Rectal smooth muscle tissue (tissue), 1 donor: ENCODE measurements around the gene EIF2S3B.
"Not testable (repeated sequence)": the region's sequence is repeated elsewhere in the genome, so short reads cannot be mapped to it uniquely, and the experiment has no call there.

Experiments
- H3K27ac ChIP-seq: one replicate; pipeline ENCODE4 v1.7.0; 2013; ENCODE audit warnings: low read depth, low read length, inconsistent platforms
- H3K27me3 ChIP-seq: one replicate; pipeline ENCODE4 v1.7.0; 2013; ENCODE audit warnings: low read length; ENCODE audit not compliant: control insufficient read depth, insufficient read depth
- H3K36me3 ChIP-seq: one replicate; pipeline ENCODE4 v1.7.0; 2013; ENCODE audit warnings: low read length; ENCODE audit not compliant: control insufficient read depth, insufficient read depth
- H3K4me1 ChIP-seq: one replicate; pipeline ENCODE4 v1.7.0; 2013; ENCODE audit warnings: low read length; ENCODE audit not compliant: control insufficient read depth, insufficient read depth
- H3K4me3 ChIP-seq: one replicate; pipeline ENCODE4 v1.7.0; 2013; ENCODE audit warnings: low read length
- H3K9ac ChIP-seq: one replicate; pipeline ENCODE4 v1.7.0; 2013; ENCODE audit warnings: low read length

Gene EIF2S3B

DNA sequence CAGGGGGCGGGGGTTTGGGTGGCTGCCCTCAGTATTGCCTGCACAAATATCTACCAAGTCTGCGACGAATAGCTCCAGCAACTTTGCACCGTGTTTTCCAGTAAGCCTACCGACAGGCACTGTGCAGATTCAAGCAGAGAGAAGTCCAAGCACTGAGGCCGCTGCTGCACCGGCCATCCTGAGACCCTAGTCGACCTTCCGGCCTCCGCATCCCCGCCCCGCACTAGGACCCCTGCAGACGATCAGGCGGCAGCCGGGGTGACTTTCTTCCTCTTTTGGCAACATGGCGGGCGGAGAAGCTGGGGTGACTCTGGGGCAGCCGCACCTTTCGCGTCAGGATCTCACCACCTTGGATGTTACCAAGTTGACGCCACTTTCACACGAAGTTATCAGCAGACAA lies at the start of gene EIF2S3B:
Gene EIF2S3B, plus strand, starts transcription at position 271 of the 400 bp plus-strand sequence. Its CDS starts 13 bp downstream, at position 284.
- Histone ChIP-seq H3K9ac (no peak within 1 kb of the TSS), H3K27me3 (no peaks in the 10 kb centered on the region), H3K36me3 (no peaks in the 10 kb centered on the region), H3K4me1 (no peaks in the 10 kb centered on the region), H3K27ac (no peak within 1 kb of the TSS), H3K4me3 (no peak within 1 kb of the TSS)

DNA sequence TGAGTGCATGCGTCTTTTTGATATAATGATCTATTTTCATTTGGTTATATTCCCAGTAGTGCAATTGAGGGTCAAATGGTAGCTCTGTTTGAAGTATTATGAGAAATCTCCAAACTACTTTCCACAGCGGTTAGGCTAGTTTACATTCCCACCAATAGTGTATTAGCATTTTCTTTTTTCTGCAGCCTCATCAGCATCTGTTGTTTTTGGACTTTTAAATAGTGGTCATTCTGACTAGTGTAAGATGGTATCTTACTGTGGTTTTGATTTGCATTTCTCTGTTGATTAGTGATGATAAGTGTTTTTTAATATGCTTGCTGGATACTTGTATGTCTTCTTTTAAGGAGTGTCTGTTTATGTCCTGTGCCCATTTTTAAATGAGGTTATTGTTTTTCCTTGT lies 48.8 kb upstream of the EIF2S3B start:
- Histone ChIP-seq H3K27me3 (no peaks in the 10 kb centered on the region), H3K4me1 (no peaks in the 10 kb centered on the region), H3K27ac (no peak overlapping the region), H3K36me3 (no peaks in the 10 kb centered on the region), H3K4me3 (no peak overlapping the region), H3K9ac (no peak overlapping the region)

- H3K4me3 ChIP-seq, result no peak overlapping the region
- no peak overlapping the region for H3K27ac ChIP-seq
- no peaks in the 10 kb centered on the region for H3K36me3 ChIP-seq
- H3K27me3 ChIP-seq, result no peaks in the 10 kb centered on the region
- H3K4me1 ChIP-seq, result no peaks in the 10 kb centered on the region
- no peak overlapping the region for H3K9ac ChIP-seq
These were observed 47.9 kb upstream of the EIF2S3B start for GRCh38 chr12:10457760-10458159.

DNA sequence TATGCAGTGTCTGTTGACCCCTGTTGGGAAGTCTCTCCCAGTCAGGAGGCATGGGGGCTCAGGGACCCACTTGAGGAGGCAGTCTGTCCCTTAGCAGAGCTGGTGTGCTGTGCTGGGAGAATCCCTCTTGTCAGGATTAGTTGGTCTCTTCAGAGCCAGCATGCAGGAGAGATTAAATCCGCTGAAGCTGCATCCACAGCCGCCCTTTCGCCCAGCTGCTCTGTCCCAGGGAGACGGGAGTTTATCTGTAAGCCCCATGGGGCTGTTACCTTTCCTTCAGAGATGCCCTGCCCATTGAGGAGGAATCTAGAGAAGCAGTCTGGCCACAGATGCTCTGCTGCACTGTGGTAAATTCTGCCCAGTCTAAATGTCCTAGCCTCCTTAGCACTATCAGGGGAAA lies 39.4 kb upstream of the EIF2S3B start:
- Histone ChIP-seq H3K27ac (no peak overlapping the region), H3K36me3 (no peaks in the 10 kb centered on the region), H3K4me1 (no peaks in the 10 kb centered on the region), H3K27me3 (no peaks in the 10 kb centered on the region), H3K4me3 (no peak overlapping the region), H3K9ac (no peak overlapping the region)

- no peak overlapping the region for H3K4me3 ChIP-seq
- H3K4me1 ChIP-seq, result no peaks in the 10 kb centered on the region
- H3K27me3 ChIP-seq, result no peaks in the 10 kb centered on the region
- no peaks in the 10 kb centered on the region for H3K36me3 ChIP-seq
- H3K27ac ChIP-seq, result no peak overlapping the region
- no peak overlapping the region for H3K9ac ChIP-seq
These were observed 36.0 kb upstream of the EIF2S3B start for GRCh38 chr12:10469701-10470100.

DNA sequence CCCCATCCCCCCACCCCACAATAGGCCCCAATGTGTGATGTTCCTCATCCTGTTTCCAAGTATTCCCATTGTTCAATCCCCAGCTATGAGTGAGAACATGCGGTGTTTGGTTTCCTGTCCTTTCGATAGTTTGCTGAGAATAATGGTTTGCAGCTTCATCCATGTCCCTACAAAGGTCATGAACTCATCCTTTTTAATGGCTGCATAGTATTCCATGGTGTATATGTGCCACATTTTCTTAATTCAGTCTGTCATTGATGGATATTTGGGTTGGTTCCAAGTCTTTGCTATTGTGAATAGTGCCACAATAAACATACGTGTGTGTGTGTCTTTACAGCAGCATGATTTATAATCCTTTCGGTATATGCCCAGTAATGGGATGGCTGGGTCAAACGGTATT lies 32.9 kb upstream of the EIF2S3B start:
- not testable (repeated sequence) for H3K9ac ChIP-seq, H3K36me3 ChIP-seq, H3K27ac ChIP-seq, H3K4me1 ChIP-seq, H3K27me3 ChIP-seq, H3K4me3 ChIP-seq

- not testable (repeated sequence) for H3K4me1 ChIP-seq, H3K9ac ChIP-seq, H3K4me3 ChIP-seq, H3K36me3 ChIP-seq, H3K27ac ChIP-seq, H3K27me3 ChIP-seq
These were observed 23.8 kb upstream of the EIF2S3B start for GRCh38 chr12:10481901-10482300.

- not testable (repeated sequence) for H3K27ac ChIP-seq
These were observed 18.4 kb upstream of the EIF2S3B start for GRCh38 chr12:10487328-10487727.

GRCh38 chr12:10491766-10492165 lies 13.9 kb upstream of the EIF2S3B start:
- Histone ChIP-seq H3K27ac (no peak overlapping the region), H3K4me1 (no peaks in the 10 kb centered on the region), H3K9ac (no peak overlapping the region), H3K27me3 (no peaks in the 10 kb centered on the region), H3K4me3 (no peak overlapping the region), H3K36me3 (no peaks in the 10 kb centered on the region)

More at GRCh38 chr12:10487328-10487727, 18.4 kb upstream of the EIF2S3B start:
- not testable (repeated sequence) for H3K9ac ChIP-seq, H3K4me3 ChIP-seq, H3K27me3 ChIP-seq, H3K4me1 ChIP-seq, H3K36me3 ChIP-seq

GRCh38 chr12:10497602-10498001 lies 8.1 kb upstream of the EIF2S3B start:
- no peaks in the 10 kb centered on the region for H3K27me3 ChIP-seq
- no peak overlapping the region for H3K4me3 ChIP-seq
- no peaks in the 10 kb centered on the region for H3K36me3 ChIP-seq
- H3K4me1 ChIP-seq, result no peaks in the 10 kb centered on the region
- H3K9ac ChIP-seq, result no peak overlapping the region
- H3K27ac ChIP-seq, result no peak overlapping the region

DNA sequence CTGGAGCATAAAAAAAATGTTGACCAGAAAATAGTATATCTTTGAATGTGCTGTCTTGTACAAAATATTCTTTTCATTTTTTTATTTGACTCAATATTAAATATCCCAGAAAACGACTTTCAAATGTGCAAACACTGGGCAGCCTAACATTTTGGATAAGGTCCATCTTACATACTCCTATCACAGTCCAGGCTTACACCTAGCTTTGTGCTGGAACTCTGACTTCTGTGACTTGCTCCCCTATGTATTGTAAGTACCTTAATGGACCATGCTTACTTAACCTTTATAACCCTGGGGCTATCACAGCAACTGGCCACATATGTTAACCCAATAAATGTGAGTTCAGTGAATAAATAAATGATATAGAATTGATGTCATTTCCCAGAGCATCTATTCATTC lies 7.6 kb upstream of the EIF2S3B start:
- Histone ChIP-seq H3K9ac (no peak overlapping the region), H3K4me3 (no peak overlapping the region), H3K27ac (no peak overlapping the region), H3K27me3 (no peaks in the 10 kb centered on the region), H3K4me1 (no peaks in the 10 kb centered on the region), H3K36me3 (no peaks in the 10 kb centered on the region)

- H3K27me3 ChIP-seq, result no peaks in the 10 kb centered on the region
These were observed 4.7 kb upstream of the EIF2S3B start for GRCh38 chr12:10501030-10501429.

DNA sequence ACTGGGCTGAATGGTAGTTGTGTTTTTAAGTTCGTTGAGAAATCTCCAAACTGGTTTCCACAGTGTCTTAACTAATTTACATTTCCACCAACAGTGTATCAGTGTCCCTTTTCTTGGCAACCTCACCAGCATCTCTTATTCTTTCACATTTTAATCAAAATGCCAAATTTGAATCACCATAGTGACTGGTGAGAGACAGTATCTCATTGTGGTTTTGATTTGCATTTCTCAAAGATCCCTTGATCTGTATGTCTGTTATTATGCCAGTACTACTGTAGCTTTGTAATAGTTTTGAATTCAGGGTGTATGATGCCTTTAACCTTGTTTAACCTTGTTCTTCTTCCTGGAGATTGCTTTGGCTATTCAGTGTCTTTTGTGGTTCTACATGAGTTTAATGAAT lies 2.2 kb upstream of the EIF2S3B start:
- Histone ChIP-seq H3K27me3 (no peaks in the 10 kb centered on the region), H3K4me3 (no peak overlapping the region), H3K9ac (no peak overlapping the region), H3K36me3 (no peaks in the 10 kb centered on the region), H3K4me1 (no peaks in the 10 kb centered on the region), H3K27ac (no peak overlapping the region)

More at GRCh38 chr12:10501030-10501429, 4.7 kb upstream of the EIF2S3B start:
- no peaks in the 10 kb centered on the region for H3K36me3 ChIP-seq
- H3K27ac ChIP-seq, result no peak overlapping the region
- no peaks in the 10 kb centered on the region for H3K4me1 ChIP-seq
- H3K9ac ChIP-seq, result no peak overlapping the region
- H3K4me3 ChIP-seq, result no peak overlapping the region
